Measurements from ENCODE around the gene CAPN12. TPM values are rescaled to one million over a fixed set of nuclear protein-coding genes. Genes with fewer than 3 reads are reported as not detected.

The CAPN12 gene
- total and polyA plus RNA-seq, 12 donors, result 0.15 to 3.6 (median 0.63) TPM

DNA sequence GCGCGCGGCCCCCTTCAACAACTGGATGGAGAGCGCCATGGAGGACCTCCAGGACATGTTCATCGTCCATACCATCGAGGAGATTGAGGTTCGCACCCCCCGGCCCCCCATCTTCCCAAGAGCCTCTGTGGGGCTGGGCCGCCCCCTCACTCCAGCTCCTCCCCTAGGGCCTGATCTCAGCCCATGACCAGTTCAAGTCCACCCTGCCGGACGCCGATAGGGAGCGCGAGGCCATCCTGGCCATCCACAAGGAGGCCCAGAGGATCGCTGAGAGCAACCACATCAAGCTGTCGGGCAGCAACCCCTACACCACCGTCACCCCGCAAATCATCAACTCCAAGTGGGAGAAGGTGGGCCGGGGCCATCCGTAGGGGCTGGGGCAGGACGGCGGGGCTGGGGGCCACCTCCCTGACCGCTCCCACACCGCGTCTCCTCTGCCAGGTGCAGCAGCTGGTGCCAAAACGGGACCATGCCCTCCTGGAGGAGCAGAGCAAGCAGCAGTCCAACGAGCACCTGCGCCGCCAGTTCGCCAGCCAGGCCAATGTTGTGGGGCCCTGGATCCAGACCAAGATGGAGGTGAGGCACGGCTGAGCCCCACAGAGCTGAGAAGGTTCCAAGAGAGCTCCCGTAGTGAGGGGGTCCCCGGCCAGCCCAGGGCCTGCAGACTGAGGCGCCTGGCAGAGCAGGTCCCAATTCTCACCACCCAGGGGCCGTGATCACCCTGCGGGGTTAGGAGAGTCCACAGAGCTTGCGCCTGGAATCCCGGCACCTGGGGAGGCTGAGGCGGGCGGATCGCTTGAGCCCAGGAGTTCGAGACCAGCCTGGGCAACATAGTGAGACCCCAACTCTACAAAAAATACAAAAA lies 20.1 kb downstream of the CAPN12 start:
- no peaks in the 10 kb centered on the region for H3K27me3 ChIP-seq
- no peak overlapping the region for H3K4me3 ChIP-seq
- peaks cover 18 to 98% (median 91%) of the 10 kb centered on the region in 9 donors for H3K36me3 ChIP-seq
- peaks cover 45 to 89% (median 75%) of the 10 kb centered on the region in 9 donors for H3K4me1 ChIP-seq
- no peak for ATAC-seq
- peak in 1 of 2 donors; percentile 18 for DNase-seq
- TF ChIP-seq, protein P1, sequence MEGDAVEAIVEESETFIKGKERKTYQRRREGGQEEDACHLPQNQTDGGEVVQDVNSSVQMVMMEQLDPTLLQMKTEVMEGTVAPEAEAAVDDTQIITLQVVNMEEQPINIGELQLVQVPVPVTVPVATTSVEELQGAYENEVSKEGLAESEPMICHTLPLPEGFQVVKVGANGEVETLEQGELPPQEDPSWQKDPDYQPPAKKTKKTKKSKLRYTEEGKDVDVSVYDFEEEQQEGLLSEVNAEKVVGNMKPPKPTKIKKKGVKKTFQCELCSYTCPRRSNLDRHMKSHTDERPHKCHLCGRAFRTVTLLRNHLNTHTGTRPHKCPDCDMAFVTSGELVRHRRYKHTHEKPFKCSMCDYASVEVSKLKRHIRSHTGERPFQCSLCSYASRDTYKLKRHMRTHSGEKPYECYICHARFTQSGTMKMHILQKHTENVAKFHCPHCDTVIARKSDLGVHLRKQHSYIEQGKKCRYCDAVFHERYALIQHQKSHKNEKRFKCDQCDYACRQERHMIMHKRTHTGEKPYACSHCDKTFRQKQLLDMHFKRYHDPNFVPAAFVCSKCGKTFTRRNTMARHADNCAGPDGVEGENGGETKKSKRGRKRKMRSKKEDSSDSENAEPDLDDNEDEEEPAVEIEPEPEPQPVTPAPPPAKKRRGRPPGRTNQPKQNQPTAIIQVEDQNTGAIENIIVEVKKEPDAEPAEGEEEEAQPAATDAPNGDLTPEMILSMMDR (IDR thresholded peaks at IDR 0.05), result no peak
- intact Hi-C loops (cut with DNase I), result loop anchor here in 5 of 10 donors (2.0 to 10.0 kb wide), 6 partner anchors 72 to 179 kb away; partner anchors contain the start of genes ACTN4 (in 1 of the 5), ECH1 (in 1 of the 5) and HNRNPL (in 1 of the 5)
- H3K9me3 ChIP-seq, result no peaks in the 10 kb centered on the region
- H3K27ac ChIP-seq, result peak overlapping the region in 7 of 10 donors; percentile 82 to 93 (median 91)
- 88 to 89% methylated on average over 42 of the region's 42 CpGs for WGBS, 2 donors

DNA sequence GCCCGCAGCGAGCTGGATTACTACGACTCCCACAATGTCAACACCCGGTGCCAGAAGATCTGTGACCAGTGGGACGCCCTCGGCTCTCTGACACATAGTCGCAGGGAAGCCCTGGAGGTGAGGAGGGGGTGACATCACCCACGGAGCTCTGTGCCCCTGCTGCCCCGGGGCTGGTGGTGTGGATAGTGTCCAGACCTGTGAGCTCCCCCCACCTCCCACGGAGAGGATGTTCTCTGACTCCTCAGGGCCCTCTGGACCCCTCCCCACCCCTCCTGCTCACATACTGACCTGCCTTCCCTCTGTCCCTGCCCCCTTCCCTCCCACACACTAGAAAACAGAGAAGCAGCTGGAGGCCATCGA lies 20.7 kb downstream of the CAPN12 start:
- H3K4me3 ChIP-seq, result no peak overlapping the region
- H3K27ac ChIP-seq, result peak overlapping the region in 9 of 10 donors; percentile 78 to 93 (median 90)
- intact Hi-C loops (cut with DNase I), result loop anchor here in 5 of 10 donors (2.0 to 10.0 kb wide), 6 partner anchors 71 to 179 kb away; partner anchors contain the start of genes ACTN4 (in 1 of the 5), ECH1 (in 1 of the 5) and HNRNPL (in 1 of the 5)

DNA sequence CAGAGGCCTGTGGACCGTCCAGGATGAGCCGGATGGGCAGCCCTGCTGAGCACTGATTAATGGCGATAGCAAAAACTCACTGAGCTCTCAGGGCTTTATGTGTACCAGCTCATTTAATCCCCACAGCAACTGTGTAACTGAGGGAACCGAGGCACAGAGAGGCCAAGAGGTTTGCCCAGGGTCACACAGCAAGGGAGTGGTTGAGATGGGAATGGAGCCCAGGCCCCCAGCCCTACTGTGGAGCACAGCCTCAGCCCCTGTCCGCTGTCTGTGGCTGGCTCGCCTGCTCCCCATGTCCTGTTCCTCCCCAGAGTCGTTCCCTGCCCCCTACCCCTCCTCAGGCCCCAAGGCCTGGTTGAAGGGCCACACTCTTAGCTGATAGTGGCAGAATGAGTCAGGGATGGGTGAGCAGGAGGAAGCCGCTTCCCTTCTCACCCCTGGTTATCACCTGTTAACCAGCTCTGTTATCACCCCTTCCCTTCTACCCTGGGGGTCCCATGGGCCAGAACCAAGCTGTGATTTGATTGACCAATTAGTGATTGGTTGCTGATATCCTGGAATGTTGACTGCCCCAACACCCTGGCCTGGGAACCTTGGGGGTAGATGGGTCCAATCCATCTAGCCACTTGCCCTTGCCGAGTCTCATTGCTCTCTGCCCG lies 21.2 kb downstream of the CAPN12 start:
- 73 to 77% methylated on average over 10 of the region's 10 CpGs for WGBS, 2 donors
- DNase-seq (no peak), ATAC-seq (no peak)
- TF ChIP-seq, protein P1 (IDR thresholded peaks at IDR 0.05), result no peak
- no peaks in the 10 kb centered on the region for H3K9me3 ChIP-seq
- H3K36me3 ChIP-seq, result peaks cover 22 to 100% (median 94%) of the 10 kb centered on the region in 9 donors
- H3K4me1 ChIP-seq, result peaks cover 56 to 90% (median 77%) of the 10 kb centered on the region in 9 donors
- intact Hi-C loops (cut with DNase I), result loop anchor here in 5 of 10 donors (2.0 to 10.0 kb wide), 6 partner anchors 71 to 178 kb away; partner anchors contain the start of genes ACTN4 (in 1 of the 5), ECH1 (in 1 of the 5) and HNRNPL (in 1 of the 5)
- peak overlapping the region; percentile 62 to 93 (median 89) for H3K27ac ChIP-seq
- H3K4me3 ChIP-seq, result no peak overlapping the region
- H3K27me3 ChIP-seq, result no peaks in the 10 kb centered on the region

More for the DNA sequence above, 20.7 kb downstream of the CAPN12 start:
- Histone ChIP-seq H3K27me3 (no peaks in the 10 kb centered on the region), H3K4me1 (peaks cover 52 to 89% (median 75%) of the 10 kb centered on the region in 9 donors), H3K9me3 (no peaks in the 10 kb centered on the region), H3K36me3 (peaks cover 18 to 98% (median 91%) of the 10 kb centered on the region in 9 donors)
- TF ChIP-seq, protein P1 (IDR thresholded peaks at IDR 0.05), result no peak
- DNase-seq (peak in 1 of 2 donors; percentile 16), ATAC-seq (no peak)
- WGBS, 2 donors, result 45 to 56% methylated on average over 11 of the region's 11 CpGs

All from heart right ventricle (tissue), 16 donors.